Fibroblast of lung (primary cell): ENCODE measurements around the gene GTF2A2.

Source experiments
- CTCF ChIP-seq, 2 donors: IDR thresholded peaks in 1 of 2; conservative IDR thresholded peaks in 1 of 2; 1 replicate in 1 of 2; 2 replicates in 1 of 2; pipeline ENCODE4 v1.5.1; 2011 to 2012; ENCODE audit warnings: low read length in 2 of 2, control low read depth in 1 of 2, inconsistent platforms in 1 of 2, low read depth in 1 of 2, mild to moderate bottlenecking in 1 of 2
- EZH2 ChIP-seq: IDR thresholded peaks from 2 replicates; pipeline ENCODE4 v1.5.1; 2012; ENCODE audit warnings: low read length, control low read depth, mild to moderate bottlenecking; ENCODE audit errors: missing control alignments

- TF ChIP-seq CTCF (conservative IDR thresholded peaks at IDR 0.05 in 1 of 2, IDR thresholded peaks at IDR 0.05 in 1 of 2; ENCODE audit: low read depth in 1 of 2, low read length in 2 of 2) (no peak), EZH2 (no peak)
These were observed 365 bp upstream of the GTF2A2 start for GRCh38 chr15:59657635-59658125.
